Cortex of kidney (tissue), 1 donor: ENCODE measurements around the gene PLEKHN1.
"Not testable (repeated sequence)": the region's sequence is repeated elsewhere in the genome, so short reads cannot be mapped to it uniquely, and the experiment has no call there.

Experiments used
- DNase-seq: peaks from one replicate; lab custom pipeline; 2025; lab: John Stamatoyannopoulos, UW

The PLEKHN1 gene

GRCh38 chr1:993379-993995 lies 27.2 kb downstream of the PLEKHN1 start:
- DNase-seq, result no peak

- not testable (repeated sequence) for DNase-seq
Observed at GRCh38 chr1:994546-994945, 28.3 kb downstream of the PLEKHN1 start.

DNA sequence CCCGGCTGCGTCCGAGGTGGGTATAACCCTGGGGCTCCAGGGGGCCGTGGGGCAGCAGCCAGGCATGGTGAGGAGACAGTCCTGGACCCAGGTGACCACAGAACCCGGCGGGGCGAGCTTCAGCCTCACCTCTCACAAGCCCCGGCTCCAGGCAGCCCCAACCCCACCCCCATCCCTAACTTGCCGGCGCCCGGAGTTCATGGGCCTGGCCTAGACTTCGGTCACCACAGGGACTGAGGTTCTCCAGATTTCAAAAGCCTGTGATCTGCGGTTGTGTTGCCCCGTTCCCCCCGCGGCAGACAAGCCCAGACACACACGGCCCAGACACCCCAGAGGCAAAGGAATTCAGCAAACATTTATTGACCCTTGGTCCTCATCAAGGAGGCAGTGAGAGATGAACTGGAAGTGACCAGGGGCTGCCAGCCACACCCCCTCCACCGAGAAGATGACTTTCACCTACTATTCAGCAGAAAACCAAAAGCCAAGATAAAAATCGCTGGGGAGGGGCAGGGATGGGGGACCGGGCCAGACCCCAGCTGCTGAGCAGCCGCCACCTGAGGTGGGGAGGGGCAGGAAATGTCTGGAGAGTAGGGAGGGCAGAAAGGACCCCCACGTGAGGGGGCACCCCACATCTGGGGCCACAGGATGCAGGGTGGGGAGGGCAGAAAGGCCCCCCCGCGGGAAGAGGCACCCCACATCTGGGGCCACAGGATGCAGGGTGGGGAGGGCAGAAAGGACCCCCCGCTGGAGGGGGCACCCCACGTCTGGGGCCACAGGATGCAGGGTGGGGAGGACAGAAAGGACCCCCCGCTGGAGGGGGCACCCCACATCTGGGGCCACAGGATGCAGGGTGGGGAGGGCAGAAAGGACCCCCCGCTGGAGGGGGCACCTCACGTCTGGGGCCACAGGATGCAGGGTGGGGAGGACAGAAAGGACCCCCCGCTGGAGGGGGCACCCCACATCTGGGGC lies 29.7 kb downstream of the PLEKHN1 start:
- DNase-seq, result no peak

GRCh38 chr1:996851-997712 lies 30.8 kb downstream of the PLEKHN1 start:
- no peak for DNase-seq

GRCh38 chr1:997713-997992 lies 31.4 kb downstream of the PLEKHN1 start:
- DNase-seq, result no peak

- DNase-seq, result no peak
Observed at GRCh38 chr1:997993-998744, 31.9 kb downstream of the PLEKHN1 start.

- DNase-seq, result no peak
Observed at GRCh38 chr1:998745-998994, 32.4 kb downstream of the PLEKHN1 start.

DNA sequence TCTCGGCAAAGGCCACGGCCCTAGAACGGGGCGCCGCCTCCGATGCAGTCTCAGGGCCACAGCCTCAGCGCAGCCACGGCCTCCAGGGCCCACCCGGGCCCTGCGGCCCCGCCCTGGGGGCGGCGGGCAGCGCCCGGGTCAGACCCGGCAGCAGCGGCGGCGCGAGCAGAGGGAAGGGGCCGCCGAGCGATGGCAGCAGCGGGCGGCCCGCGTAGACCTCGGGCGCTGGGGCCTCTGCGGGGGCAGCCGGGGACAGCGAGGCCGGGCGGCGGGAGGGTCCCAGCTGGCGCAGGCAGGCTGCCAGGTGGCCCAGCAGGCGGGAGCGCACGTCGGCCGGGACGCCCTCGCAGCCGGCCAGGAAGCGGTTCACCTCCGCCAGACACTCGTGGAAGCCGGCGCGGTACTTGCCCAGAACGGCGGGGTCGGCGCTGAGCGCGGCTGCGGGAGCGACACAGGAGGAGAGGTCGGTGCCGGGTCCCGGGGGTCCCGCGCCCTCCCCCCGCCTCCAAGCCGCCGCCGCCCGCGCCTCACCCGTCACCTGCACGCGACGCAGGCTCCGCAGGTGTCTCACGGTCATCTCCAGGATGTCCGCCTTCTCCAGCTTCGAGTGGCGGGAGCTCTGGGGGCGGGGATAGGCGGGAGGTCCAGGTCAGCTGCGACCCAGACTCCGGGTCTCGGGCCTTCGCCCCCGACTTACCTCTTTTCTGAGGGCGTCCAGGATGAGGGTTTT lies 32.9 kb downstream of the PLEKHN1 start:
- DNase-seq, result no peak

DNA sequence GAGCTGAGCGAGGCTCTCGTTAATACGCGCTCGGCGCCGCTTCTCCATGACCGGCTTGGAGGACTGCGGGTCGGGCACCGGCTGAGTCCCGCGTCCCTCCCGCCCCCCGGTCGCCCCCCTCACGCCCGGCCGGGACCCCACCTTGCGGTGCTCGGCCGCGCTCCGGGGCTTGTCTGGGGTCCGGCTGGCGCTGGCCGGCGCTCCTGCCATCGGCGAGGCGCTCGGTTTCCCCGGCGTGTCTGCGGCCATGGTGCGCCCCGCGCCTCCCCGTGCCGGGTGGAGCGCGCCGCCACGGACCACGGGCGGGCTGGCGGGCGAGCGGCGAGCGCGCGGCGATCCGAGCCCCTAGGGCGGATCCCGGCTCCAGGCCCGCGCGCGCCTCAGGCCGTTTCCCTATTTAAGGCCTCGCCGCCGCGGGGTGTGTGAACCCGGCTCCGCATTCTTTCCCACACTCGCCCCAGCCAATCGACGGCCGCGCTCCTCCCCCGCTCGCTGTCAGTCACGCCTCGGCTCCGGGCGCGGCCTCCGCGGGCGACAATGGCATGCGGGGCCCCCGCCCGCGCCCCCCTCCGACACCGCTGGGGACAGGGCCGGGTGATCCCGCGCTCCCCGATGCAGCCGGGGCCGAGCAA lies 33.6 kb downstream of the PLEKHN1 start, which contains the start of gene HES4:
HES4 (minus strand) TSS at position 373 of the 632 bp plus-strand sequence; CDS start at position 249, 124 bp downstream.
- no peak for DNase-seq

DNA sequence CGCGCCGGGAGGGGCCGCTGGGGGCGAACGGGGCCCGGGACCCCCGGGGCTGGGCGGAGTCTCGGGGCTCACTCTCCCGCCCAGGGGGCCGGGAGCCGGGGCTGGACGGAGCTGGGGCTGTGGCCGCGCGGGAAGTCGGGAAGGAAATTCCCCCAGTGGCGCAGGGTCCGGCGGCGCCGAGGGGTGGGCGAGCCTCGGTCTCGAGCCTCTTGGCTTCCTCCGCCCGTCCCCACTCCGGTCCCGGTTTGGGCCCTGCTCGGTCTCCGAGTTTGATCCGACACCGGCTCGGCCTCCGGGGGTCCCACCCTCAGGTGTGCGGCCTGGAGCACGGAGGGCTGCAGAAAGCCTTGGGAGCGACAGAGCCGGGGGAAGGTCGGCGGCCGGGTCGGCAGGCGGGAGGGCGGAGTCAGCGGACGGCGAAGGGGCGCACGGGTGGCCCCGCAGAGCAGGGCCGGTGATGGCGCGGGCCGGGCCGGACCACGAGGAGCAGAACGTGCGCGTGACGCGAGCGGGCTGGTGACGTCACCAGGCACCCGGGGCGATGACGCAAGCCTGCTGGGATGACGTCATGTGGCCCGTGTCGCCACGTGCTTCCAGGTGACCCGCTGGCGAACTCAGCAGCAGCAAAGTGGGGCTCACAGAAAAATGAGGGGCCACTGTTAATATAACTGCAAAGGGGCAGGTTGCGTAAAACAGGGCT lies 34.2 kb downstream of the PLEKHN1 start:
- DNase-seq, result no peak

GRCh38 chr1:1001057-1001783 lies 34.9 kb downstream of the PLEKHN1 start:
- DNase-seq, result no peak

GRCh38 chr1:1003618-1004419 lies 37.5 kb downstream of the PLEKHN1 start:
- no peak for DNase-seq

DNA sequence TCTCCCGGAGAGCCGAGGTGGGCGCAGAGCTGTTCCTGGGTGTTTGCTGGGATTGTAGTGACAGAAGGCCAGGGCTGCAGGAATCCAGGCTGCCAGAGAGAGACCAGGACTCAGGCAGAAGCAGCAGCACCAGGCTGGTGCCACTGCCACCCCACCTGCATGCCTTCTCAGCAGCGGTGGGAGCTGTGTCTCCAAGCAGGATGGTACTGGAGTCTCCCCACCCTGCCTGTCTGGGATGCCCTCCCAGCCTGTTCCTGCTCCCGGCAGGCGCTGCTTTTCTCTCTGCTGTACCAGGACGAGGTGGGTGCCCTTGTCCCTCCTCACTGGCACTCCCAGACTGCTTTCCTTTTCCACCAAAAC lies 38.1 kb downstream of the PLEKHN1 start:
- no peak for DNase-seq

GRCh38 chr1:1004780-1005697 lies 38.8 kb downstream of the PLEKHN1 start:
- no peak for DNase-seq

GRCh38 chr1:1005774-1006304 lies 39.6 kb downstream of the PLEKHN1 start:
- no peak for DNase-seq

DNA sequence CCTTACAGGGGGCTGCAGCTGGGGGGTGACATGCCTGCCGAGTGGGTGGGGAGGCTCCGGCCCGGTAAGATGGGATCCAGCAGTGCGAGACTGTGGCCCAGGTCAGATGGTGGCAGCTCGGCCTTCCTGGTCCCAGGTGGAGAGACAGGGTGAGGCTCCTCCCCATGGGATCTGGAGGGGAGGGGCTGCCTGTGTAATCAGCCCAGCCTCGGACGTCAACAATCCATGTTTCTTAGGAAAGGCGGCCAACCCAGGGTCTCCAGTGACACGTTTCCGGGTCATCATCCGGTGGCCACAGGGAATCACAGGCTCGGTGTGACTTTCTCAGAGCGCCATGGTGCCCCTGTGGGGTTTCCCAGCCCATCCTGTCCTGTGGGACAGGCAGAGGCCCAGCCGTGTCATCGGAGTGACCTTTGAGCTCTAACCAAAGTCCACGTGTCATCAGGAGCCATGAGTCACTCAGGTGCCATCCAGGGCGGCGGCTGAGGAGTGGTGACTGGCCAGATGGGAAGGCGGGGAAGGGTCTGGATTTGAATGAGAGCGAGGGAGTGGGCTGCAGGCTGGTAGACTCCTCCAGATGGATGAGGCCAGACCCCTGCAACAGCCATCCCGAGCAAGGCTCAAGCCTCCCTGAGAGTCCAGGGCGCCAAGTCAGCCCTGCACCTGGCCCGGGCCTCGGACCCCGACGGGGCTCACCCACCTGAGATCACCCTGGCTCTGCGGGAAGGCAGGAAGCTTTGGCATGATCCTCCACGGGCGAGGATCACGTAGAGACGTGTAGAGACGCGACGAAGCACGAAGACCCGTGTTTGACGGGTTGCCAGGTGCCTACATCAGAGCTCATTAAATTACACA lies 40.2 kb downstream of the PLEKHN1 start:
- DNase-seq, result no peak
